ENCODE measurements around the gene TAF1A.

GRCh38 chr1:222522105-222522915, 67.4 kb downstream of the TAF1A start:
- TF ChIP-seq POLR2A (IDR thresholded peaks at IDR 0.05): no peak
- no peak for TF ChIP-seq CTCF (IDR thresholded peaks at IDR 0.05)

Measured in uterus (tissue), 2 donors.